Naive B cell (primary cell): ENCODE results near the gene CREG1. TPM values are rescaled to one million over a fixed set of nuclear protein-coding genes. Genes with fewer than 3 reads are reported as not detected.
"Not testable (repeated sequence)": the region's sequence is repeated elsewhere in the genome, so short reads cannot be mapped to it uniquely, and the experiment has no call there.

Experiments
- ATAC-seq, 2 donors: fragments of 150-1000 bp; cut with Tn5 transposase; 2 replicates each; pipeline ENCODE4 v1.10.0; 2021; ENCODE audit warnings: low read depth in 2 of 2, mild to moderate bottlenecking in 2 of 2, moderate library complexity in 2 of 2
- DNase-seq: peaks from one replicate; pipeline ENCODE4 v3.0.0; 2022
- H3K27ac Mint-ChIP-seq, 6 donors: one replicate each; pipeline ENCODE4 v1.8.0; 2020 to 2022; ENCODE audit warnings: mild to moderate bottlenecking in 6 of 6, mixed read lengths in 6 of 6, moderate library complexity in 5 of 6, inconsistent platforms in 2 of 6
- H3K27me3 Mint-ChIP-seq, 3 donors: one replicate each; pipeline ENCODE4 v1.8.0; 2021 to 2022; ENCODE audit warnings: mixed read lengths in 3 of 3, mild to moderate bottlenecking in 1 of 3
- H3K36me3 Mint-ChIP-seq, 2 donors: one replicate each; pipeline ENCODE4 v1.8.0; 2020 to 2022; ENCODE audit warnings: mixed read lengths in 2 of 2, inconsistent platforms in 1 of 2, mild to moderate bottlenecking in 1 of 2
- H3K4me1 Mint-ChIP-seq, 3 donors: one replicate each; pipeline ENCODE4 v1.8.0; 2020 to 2022; ENCODE audit warnings: mixed read lengths in 3 of 3, inconsistent platforms in 1 of 3, mild to moderate bottlenecking in 1 of 3, moderate library complexity in 1 of 3
- H3K4me3 Mint-ChIP-seq, 8 donors: one replicate each; pipeline ENCODE4 v1.8.0; 2020 to 2022; ENCODE audit warnings: mild to moderate bottlenecking in 8 of 8, mixed read lengths in 8 of 8, moderate library complexity in 8 of 8, inconsistent platforms in 2 of 8
- H3K9me3 Mint-ChIP-seq, 7 donors: one replicate each; pipeline ENCODE4 v1.8.0; 2020 to 2022; ENCODE audit warnings: mixed read lengths in 7 of 7, mild to moderate bottlenecking in 5 of 7, inconsistent platforms in 2 of 7, moderate library complexity in 1 of 7
- polyA plus RNA-seq, 6 donors: library from polyadenylated mRNA; unstranded; fragments of 300-500 nt; fragmentation: Illumina TruSeq; gene quantifications; one replicate each; pipeline ENCODE4 v1.2.3, GENCODE V29; 2021; ENCODE audit warnings: low read depth in 6 of 6

Gene CREG1
- polyA plus RNA-seq, 6 donors from 2014 or later, result 7.3 to 18.9 (median 10.0) TPM

GRCh38 chr1:167555971-167556714, 2.6 kb upstream of the CREG1 start:
- Mint-ChIP-seq H3K4me3 (peak overlapping the region in 2 of 8 donors; percentile 33 to 70), H3K27ac (peak overlapping the region in 1 of 6 donors; percentile 49), H3K27me3 (peaks cover 0 to 17% (median 8%) of the 10 kb centered on the region in 3 donors), H3K9me3 (no peaks in the 10 kb centered on the region), H3K36me3 (no peaks in the 10 kb centered on the region), H3K4me1 (peaks cover 15 to 28% (median 16%) of the 10 kb centered on the region in 3 donors)
- peak; percentile 65 for DNase-seq
- ATAC-seq, result peak; percentile 5 to 14

GRCh38 chr1:167555072-167555471, 1.5 kb upstream of the CREG1 start:
- not testable (repeated sequence) for H3K27ac Mint-ChIP-seq, H3K9me3 Mint-ChIP-seq, DNase-seq, ATAC-seq, H3K36me3 Mint-ChIP-seq
- peak overlapping the region in 2 of 8 donors; percentile 54 to 67 for H3K4me3 Mint-ChIP-seq
- H3K27me3 Mint-ChIP-seq, result peaks cover 0 to 13% (median 13%) of the 10 kb centered on the region in 3 donors
- peaks cover 15 to 28% (median 16%) of the 10 kb centered on the region in 3 donors for H3K4me1 Mint-ChIP-seq

DNA sequence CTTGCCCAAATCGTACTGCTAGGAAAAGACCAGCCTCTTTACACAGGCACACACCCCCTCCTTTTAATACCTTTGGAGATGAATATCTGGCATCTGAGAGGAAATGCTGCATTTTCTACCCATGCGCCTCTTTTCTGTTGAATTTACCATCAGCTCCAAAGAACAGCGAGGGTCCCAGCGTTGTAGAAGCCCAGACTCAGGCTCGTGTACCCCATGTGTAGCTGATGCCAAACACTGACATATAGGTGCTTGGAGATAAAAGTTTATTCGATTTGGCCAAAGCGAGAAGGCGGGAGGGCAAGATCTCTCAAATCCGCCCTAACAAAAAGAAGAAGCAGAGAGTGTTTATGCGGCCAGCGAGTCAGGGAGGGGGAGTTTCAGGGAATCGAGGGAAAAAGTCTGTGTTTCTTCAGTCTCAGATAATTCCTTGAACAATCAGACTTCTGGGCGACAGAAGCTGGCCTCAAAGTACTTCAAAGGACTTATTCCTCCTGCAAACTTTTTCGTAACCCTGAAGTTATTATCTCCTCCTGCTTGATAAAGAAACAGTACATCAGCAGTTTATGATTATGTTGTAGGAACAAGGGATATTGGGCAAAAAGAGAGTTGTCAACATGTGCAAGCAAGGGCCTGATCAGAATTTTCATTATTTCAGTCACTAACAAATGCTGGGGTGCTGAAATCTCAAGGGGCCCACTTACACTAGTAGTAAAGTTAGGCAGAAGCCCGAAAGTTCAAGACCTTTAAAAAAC, 642 bp upstream of the CREG1 start:
- no peaks in the 10 kb centered on the region for H3K36me3 Mint-ChIP-seq
- H3K27me3 Mint-ChIP-seq, result peaks cover 0 to 13% (median 10%) of the 10 kb centered on the region in 3 donors
- no peaks in the 10 kb centered on the region for H3K9me3 Mint-ChIP-seq
- DNase-seq (no peak), ATAC-seq (peak; percentile 1)
- H3K4me1 Mint-ChIP-seq, result peaks cover 15 to 28% (median 16%) of the 10 kb centered on the region in 3 donors
- H3K27ac Mint-ChIP-seq, result peak overlapping the region in 2 of 6 donors; percentile 13 to 66
- peak overlapping the region; percentile 84 to 97 (median 90) for H3K4me3 Mint-ChIP-seq

DNA sequence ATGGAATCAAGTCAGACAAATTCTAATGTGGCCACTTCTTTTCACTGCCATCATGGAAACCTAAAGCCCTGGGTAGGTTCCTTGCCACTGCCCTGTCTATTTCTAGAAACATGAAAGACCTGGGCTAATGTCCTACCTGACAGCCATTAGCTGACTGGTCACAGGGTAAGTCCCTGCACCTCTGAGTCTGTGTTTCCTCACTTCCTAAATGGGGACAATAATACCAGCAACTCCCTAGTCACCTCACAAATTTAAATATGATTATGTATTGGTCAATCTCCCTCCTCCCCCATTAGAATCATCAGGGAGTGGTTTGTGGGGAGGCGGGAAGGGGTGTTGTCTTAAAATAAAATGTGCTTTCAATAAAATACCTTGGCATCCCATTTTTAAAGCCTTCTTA, 2.2 kb downstream of the CREG1 start:
- DNase-seq, result no peak
- Mint-ChIP-seq H3K27ac (no peak overlapping the region), H3K9me3 (no peaks in the 10 kb centered on the region), H3K36me3 (peaks cover 0 to 7% of the 10 kb centered on the region in 2 donors), H3K27me3 (peaks cover 0 to 9% (median 0%) of the 10 kb centered on the region in 3 donors), H3K4me1 (peaks cover 15 to 28% (median 16%) of the 10 kb centered on the region in 3 donors), H3K4me3 (peak overlapping the region in 2 of 8 donors; percentile 75 to 87)
- ATAC-seq, result no peak

DNA sequence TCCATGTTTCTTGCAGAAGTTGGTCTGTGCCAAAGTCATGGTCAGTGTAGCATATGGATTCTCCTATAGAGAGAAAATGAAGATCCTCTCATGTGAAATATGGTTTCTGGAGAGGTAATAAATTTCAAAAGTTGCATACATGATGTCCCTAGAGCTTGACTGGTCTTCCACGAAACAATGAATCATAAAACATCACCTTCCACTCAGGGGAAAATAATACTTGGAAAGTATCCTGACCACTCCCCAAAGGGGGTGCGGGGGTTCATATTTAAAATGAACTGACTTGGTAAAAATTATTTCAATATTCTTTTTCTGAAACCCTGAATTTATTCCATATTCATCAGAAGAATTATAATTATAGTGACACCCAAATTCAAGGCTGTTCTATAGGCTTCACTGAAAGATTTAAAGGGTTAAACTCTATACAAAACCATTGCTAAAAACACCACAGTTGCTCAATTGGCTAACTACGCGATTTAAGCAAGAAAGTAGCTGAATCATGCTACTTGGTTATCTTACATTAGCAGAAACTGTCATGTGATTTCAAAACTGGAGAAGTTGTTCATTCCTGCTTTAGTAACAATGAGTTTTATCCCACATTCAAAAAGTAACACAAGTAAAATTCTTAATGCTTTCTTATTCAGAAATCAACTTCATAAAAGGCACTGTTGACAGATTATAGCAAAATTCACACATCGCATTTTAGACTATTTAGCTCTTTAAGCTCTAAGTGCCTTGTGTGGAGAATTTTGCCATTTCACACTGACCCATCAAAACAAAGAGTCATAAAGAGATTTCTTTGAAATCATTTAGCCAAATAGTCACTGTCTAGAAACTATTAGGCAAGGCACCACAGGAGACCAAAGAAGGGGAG, 5.3 kb downstream of the CREG1 start:
- H3K27ac Mint-ChIP-seq, result no peak overlapping the region
- H3K4me3 Mint-ChIP-seq, result peak overlapping the region in 1 of 8 donors; percentile 67
- no peaks in the 10 kb centered on the region for H3K9me3 Mint-ChIP-seq
- peaks cover 0 to 12% (median 4%) of the 10 kb centered on the region in 3 donors for H3K4me1 Mint-ChIP-seq
- peaks cover 0 to 12% of the 10 kb centered on the region in 2 donors for H3K36me3 Mint-ChIP-seq
- no peak for DNase-seq
- no peak for ATAC-seq
- peaks cover 0 to 5% (median 0%) of the 10 kb centered on the region in 3 donors for H3K27me3 Mint-ChIP-seq

GRCh38 chr1:167546935-167547334, 6.6 kb downstream of the CREG1 start:
- peaks cover 0 to 2% (median 0%) of the 10 kb centered on the region in 3 donors for H3K4me1 Mint-ChIP-seq
- ATAC-seq, result no peak
- H3K4me3 Mint-ChIP-seq, result no peak overlapping the region
- peaks cover 0 to 15% of the 10 kb centered on the region in 2 donors for H3K36me3 Mint-ChIP-seq
- H3K27ac Mint-ChIP-seq, result no peak overlapping the region
- H3K27me3 Mint-ChIP-seq, result peaks cover 0 to 5% (median 0%) of the 10 kb centered on the region in 3 donors
- DNase-seq, result no peak
- H3K9me3 Mint-ChIP-seq, result no peaks in the 10 kb centered on the region

DNA sequence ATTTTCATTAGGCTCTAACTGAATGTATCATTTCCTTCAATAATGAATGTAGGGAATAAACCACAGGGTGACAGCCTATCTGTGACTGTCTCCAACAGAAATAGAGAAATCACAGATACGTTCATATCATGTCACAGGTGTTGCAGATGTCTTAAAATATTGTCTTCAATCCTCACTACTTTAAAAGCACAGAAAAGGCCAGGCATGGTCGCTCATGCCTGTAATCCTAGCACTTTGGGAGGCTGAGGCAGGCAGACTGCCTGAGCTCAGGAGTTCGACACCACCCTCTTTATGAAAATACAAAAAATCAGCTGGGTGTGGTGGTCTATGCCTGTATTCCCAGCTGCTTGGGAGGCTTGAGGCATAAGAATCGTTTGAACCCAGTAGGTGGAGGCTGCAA, 8.2 kb downstream of the CREG1 start:
- Mint-ChIP-seq H3K36me3 (peaks cover 0 to 17% of the 10 kb centered on the region in 2 donors), H3K27me3 (peaks cover 0 to 3% (median 0%) of the 10 kb centered on the region in 3 donors), H3K4me1 (peaks cover under 1 to 3% (median 2%) of the 10 kb centered on the region in 3 donors), H3K4me3 (no peak overlapping the region), H3K9me3 (no peaks in the 10 kb centered on the region), H3K27ac (no peak overlapping the region)
- ATAC-seq (no peak), DNase-seq (no peak)

GRCh38 chr1:167544447-167545093, 9.0 kb downstream of the CREG1 start:
- DNase-seq (no peak), ATAC-seq (no peak)
- Mint-ChIP-seq H3K27ac (no peak overlapping the region), H3K9me3 (no peaks in the 10 kb centered on the region), H3K4me3 (no peak overlapping the region), H3K27me3 (peaks cover 0 to 4% (median 0%) of the 10 kb centered on the region in 3 donors), H3K4me1 (peaks cover 6 to 7% (median 7%) of the 10 kb centered on the region in 3 donors), H3K36me3 (peaks cover 0 to 17% of the 10 kb centered on the region in 2 donors)

DNA sequence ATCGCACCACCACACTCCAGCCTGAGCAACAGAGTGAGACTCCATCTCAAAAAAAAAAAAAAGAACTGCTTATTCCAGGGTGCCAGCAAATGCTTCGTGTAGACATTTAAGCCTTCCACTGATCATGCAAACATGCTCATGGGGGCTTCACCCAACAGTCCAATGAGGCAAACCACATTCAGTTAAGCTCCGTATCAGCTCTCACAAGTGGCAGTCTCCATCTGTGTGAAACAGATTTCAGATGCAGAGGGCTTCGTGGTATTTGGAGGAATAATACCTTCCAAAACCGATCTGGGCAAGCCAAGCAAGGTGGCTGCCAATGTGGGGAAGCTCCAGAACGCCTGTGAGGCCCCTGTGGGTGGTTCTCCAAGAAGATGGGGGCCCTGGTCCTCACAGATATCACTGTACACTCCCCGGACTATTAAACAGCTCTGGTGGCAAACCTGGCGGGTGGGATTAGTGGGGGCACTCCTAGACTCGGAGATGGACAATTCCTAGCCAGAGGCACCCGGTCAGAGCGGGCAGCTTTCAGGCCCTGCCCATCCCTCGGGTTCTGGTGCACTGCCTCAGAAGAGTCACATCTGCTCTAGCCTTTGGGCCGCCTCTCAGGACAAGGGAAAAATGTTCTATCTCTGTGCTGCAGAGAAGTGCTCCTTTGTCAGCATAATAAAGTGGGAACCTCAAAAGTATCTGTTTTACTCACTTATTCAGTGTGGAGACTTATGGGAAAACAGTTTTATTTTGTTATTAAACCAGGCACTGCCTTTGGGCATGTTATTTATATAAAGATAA, 10.2 kb downstream of the CREG1 start:
- Mint-ChIP-seq H3K36me3 (peaks cover 0 to 17% of the 10 kb centered on the region in 2 donors), H3K27ac (no peak overlapping the region), H3K27me3 (peaks cover 0 to 4% (median 0%) of the 10 kb centered on the region in 3 donors), H3K9me3 (no peaks in the 10 kb centered on the region), H3K4me3 (no peak overlapping the region), H3K4me1 (peaks cover 9 to 14% (median 12%) of the 10 kb centered on the region in 3 donors)
- ATAC-seq, result no peak
- no peak for DNase-seq

DNA sequence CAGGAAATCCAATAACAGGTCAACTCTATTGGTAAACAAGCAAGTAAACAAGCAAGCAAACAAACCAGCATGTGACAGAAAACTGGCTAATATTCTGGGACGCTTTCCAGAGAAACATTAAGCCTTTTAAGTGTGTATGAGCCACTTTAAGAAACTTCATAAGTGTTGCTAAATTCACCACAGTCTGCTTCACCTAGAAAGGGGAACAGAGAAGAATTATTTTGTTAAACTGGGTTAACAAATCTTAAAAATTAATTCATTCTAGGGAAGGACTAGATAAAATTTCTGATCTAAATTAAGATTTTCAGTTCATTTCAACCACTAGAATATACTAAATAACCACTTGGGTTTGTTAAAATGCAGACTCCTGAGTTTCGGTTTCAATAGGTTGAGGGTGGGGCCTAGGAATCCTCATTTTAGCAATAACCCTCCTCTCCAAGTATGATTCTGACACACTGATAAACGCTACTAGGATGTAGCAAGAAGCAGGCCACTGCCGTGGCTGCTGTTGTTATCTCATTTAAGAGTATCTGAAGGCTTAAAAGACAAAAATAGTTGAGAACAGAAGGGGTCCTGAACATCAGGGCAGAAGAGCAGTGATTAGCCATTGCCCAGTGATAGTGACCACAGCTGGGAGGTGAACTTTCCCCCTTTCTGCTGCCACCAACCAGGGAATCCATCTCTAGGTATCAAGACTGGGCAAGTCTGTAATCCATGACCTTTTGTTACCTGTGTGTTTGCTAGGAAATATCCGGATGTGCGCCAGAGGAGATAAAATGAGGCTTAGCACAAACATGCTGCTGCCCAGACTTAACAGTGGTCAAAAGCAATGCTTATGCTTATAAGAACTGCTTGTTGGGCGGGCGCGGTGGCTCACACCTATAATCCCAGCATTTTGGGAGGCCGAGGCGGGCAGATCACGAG, 11.2 kb downstream of the CREG1 start:
- Mint-ChIP-seq H3K36me3 (peaks cover 0 to 17% of the 10 kb centered on the region in 2 donors), H3K27ac (no peak overlapping the region), H3K4me1 (peaks cover 9 to 14% (median 12%) of the 10 kb centered on the region in 3 donors), H3K27me3 (peaks cover 0 to 4% (median 0%) of the 10 kb centered on the region in 3 donors), H3K9me3 (no peaks in the 10 kb centered on the region), H3K4me3 (no peak overlapping the region)
- ATAC-seq (no peak), DNase-seq (no peak)

DNA sequence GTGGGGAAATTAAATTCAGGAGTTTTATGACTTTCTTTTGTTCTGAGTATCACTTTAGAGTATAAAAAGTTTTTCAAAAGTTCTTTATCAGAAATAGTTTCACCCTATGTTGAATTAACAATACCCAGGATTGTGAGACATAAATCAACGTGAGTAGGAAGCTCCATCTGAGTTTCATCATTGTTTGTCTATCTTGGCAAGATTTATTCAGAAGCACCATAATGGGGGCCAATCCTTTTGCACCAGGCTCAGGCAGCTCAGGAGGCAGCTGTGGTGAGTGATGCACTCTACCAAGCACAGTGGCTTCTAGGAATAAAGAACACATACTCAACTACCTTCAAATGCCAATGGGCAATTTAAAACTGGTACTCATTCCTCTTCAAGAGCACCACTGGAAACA, 12.0 kb downstream of the CREG1 start:
- H3K36me3 Mint-ChIP-seq, result peaks cover 0 to 10% of the 10 kb centered on the region in 2 donors
- no peak overlapping the region for H3K4me3 Mint-ChIP-seq
- no peak for DNase-seq
- H3K27ac Mint-ChIP-seq, result no peak overlapping the region
- no peaks in the 10 kb centered on the region for H3K9me3 Mint-ChIP-seq
- ATAC-seq, result no peak
- peaks cover 9 to 14% (median 12%) of the 10 kb centered on the region in 3 donors for H3K4me1 Mint-ChIP-seq
- H3K27me3 Mint-ChIP-seq, result peaks cover 0 to 4% (median 0%) of the 10 kb centered on the region in 3 donors
